HG03108 (cell line): ENCODE measurements around the gene DUOX1.

Experiments
- ATAC-seq: cut with Tn5 transposase; IDR thresholded peaks from one replicate; pipeline ENCODE4 v1.9.1; 2021; ENCODE audit warnings: moderate library complexity; ENCODE audit not compliant: unreplicated experiment

The DUOX1 gene

DNA sequence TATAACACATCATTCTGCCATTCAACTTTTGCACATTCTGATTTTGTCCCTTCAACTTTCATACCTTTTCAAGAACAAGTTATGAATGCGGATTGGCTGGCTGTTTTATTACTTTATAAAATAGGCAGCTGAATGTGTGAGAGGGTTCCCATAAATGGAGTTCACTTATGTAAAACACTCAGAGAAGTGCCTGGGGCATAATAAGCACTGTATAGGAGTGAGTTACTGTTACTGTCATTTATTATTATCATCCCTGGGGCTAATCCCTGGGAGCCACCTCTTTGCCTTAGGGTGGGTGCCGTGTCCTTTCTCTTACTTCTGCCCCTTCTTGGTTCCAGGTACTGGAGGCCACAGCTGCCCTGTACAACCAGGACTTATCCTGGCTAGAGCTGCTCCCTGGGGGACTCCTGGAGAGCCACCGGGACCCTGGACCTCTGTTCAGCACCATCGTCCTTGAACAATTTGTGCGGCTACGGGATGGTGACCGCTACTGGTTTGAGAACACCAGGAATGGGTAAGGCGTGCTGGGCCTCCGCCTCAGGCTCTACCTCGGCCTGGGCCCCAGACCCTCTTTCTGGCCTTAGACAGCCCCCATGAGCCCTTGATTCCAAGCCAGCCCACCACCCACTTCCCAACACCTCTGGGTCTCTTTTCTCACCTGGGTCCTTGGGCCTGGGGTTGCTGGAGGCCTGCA lies 10.9 kb downstream of the DUOX1 start:
- ATAC-seq: no peak

DNA sequence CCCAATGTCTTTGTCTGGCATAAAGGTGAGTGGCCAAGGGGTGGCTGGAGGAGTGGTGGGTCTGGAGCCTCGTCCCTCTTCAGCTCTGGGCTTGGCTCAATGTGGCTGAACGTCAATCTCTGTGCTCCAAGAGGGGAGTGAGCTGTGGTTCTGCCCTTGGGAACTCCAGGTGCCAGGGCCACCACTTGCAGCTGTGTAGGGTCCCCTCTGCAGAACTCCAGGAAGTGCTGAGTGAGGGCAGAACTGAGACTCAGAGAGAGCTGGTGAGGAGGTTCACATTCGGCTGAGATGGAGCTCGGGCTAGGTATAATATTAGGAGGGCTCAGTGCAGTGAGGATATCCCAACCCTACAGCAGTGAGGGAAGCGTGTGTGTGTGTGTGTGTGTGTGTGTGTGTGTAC lies 11.6 kb downstream of the DUOX1 start:
- no peak for ATAC-seq

DNA sequence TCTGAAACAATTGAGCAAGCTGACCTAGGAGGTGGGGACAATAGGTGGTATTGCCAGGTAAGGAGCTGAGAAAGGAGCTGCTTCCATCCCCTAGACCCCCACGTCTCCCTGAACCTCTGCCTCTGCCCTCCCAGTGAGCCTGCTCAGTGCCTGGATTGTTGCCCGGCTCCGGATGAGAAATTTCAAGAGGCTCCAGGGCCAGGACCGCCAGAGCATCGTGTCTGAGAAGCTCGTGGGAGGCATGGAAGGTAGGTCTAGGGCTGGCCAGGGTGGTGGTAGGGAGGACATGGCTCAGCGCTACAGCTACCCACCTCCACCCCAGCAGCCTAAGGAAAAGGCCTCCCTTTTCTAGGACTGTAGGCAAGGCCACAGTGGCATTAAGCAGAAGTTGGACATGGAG lies 13.3 kb downstream of the DUOX1 start:
- ATAC-seq: no peak

DNA sequence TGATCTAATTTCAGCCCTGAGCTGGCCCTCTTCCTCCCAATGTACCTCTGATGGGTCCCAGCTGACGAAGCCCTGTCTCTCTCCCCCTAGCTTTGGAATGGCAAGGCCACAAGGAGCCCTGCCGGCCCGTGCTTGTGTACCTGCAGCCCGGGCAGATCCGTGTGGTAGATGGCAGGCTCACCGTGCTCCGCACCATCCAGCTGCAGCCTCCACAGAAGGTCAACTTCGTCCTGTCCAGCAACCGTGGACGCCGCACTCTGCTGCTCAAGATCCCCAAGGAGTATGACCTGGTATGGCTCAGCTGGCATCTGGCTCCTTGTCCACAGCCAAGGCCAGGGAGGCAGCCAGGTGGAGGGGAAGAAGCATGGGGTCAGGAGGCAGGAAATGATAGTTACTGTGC lies 14.2 kb downstream of the DUOX1 start:
- ATAC-seq: no peak

- no peak for ATAC-seq
Observed at GRCh38 chr15:45144775-45145174, 15.0 kb downstream of the DUOX1 start.

DNA sequence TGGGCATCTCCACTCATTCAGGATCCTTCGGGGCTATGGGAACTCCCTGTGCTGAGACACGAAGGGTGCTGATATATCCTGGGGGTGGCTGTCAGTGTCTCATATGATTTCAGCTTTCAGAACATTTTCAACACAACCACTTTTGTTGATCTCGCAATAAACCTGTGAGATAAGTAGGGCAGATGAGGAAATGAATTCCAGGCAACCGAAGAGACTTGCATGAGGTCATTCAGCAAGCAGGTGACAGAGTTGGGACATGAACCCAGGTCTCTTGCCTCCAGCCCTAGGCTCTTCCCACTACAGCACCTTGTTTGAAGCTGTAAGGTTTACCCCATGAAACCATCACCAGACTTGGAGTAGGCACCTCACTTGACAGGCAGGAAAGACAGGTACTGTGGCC lies 16.6 kb downstream of the DUOX1 start:
- no peak for ATAC-seq

DNA sequence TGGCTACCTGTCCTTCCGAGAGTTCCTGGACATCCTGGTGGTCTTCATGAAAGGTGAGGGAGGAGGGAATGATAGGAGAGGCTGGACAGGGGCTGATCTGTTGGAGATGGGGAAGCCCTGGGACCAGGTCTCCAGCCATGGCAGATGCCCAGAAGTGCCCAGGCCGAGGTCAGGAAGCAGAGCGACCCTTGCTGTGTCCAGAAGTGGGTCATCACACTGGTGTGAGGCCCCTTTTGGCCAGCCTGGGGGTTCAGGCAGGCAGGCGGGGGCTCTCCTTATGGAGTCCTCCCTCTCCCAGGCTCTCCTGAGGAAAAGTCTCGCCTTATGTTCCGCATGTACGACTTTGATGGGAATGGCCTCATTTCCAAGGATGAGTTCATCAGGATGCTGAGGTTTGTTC lies 17.8 kb downstream of the DUOX1 start:
- no peak for ATAC-seq

DNA sequence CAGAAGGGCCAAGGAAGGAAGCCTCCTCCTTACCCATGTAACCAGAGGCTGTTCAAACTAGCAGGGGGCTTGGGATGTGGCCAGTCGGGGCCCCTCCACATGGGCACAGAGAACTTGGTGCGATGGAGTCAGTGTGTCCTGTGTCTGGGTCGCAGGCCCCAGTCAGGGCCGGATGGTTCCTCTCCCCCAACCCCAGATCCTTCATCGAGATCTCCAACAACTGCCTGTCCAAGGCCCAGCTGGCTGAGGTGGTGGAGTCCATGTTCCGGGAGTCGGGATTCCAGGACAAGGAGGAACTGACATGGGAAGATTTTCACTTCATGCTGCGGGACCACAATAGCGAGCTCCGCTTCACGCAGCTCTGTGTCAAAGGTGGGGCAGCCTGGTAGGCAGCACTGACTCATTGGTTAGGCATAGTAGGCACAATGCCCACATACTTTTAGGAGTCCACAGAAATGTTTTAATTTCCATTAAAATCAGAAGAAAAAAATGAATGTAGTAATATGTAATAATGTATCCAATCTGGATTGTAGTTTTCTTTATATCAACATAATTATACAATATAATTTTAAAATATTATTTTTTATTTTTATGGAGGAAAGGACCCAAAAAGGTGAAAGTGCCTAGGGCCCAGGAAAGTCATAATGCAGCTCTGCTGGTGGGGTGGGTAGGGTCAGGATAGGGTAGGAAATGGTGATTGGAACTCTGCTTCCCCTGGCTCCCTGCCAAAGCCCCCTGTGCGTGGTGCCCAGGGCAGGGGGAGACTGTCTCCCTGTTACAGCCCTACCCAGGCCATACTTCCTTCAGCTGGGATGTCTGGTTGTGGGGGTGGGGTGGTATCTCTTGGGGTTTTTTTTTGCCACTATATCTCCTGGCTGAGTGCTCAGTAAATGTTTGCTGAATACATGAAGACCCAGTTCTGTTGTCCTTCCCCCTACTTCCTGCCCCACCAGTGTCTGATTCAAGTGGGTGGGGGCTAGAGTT lies 18.6 kb downstream of the DUOX1 start:
- no peak for ATAC-seq

DNA sequence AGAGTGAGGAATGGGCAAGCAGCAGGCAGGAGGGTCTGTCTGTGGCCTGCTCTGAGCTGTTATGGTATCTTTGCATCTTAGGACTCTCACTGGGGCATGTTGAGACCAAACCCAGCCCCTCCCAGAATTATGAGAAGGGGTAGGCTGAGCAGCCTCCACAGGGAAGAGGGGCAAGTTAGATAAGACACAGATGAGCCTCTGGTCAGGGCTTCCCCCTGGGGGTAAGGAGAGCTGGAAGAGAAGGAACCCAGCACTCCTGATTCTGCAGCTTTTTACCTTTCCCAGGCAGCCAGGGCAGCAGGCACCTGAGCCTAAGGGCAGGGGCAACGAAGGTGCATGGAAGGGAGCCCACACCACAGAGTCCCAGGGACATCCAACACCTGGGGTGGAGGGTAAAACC lies 19.3 kb downstream of the DUOX1 start:
- ATAC-seq: no peak

DNA sequence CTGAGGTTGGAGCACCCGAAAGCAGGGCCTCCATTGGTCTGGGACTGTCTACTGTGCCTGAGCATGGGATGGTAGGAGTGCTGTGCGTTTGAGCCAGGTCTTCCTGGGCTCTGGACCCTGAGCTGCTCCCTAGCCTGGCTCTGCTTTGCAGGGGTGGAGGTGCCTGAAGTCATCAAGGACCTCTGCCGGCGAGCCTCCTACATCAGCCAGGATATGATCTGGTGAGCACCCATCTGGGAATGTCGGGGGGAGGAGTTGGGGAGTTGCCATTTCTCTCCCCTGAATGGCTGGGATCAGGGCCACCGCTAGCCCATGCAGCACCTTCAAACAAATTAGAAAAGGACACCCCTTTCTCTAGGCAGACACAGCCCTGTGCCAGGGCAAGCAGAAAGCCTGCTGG lies 20.7 kb downstream of the DUOX1 start:
- ATAC-seq: no peak

GRCh38 chr15:45150997-45151396 lies 21.2 kb downstream of the DUOX1 start:
- no peak for ATAC-seq

GRCh38 chr15:45151998-45152828 lies 22.4 kb downstream of the DUOX1 start:
- no peak for ATAC-seq

DNA sequence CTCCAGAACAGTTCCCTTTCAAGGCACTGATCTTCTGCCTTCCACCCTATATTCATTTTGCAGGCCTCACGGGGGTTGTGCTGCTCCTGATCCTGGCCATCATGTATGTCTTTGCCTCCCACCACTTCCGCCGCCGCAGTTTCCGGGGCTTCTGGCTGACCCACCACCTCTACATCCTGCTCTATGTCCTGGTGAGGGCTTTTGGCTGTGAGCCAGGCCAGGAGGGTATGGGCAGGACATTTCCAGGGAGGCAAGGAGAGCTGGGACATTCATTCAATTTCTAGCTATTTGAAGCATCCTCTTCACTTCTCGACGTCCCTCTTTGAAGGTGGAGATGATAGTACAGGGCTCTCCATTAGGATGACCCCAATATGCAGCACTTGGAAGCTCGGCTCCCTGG lies 25.9 kb downstream of the DUOX1 start:
- no peak for ATAC-seq

GRCh38 chr15:45156744-45157455 lies 27.1 kb downstream of the DUOX1 start:
- ATAC-seq: no peak

DNA sequence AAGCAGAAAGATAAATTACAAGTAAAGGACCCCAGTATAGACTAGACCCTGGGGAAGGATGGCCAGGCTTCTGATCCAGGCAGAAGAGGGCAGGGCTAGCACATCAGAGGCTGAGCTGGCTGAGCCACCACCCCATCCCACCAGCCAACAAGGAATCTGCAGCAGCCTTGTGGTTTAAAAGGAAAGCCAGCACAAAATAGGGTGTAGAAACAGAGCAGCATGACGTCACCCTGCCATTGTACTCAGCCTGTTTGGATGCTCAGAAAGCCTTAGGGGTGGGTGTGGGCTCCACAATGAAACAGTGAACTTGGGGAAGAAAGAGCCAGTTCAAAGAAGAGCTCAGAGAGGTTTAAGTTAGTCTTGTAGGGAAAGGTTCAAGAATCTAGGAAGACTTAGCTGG lies 28.2 kb downstream of the DUOX1 start:
- ATAC-seq: no peak

DNA sequence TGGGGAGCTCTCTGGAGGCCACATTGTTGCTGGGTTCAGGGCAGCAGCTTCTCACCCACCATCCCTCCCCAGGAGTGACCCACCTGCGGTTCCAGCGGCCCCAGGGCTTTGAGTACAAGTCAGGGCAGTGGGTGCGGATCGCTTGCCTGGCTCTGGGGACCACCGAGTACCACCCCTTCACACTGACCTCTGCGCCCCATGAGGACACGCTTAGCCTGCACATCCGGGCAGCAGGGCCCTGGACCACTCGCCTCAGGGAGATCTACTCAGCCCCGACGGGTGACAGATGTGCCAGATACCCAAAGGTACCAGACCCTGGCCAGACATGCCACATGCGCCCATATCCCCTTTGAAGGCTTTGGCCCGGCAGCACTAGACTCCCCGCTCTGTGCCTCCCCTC lies 31.9 kb downstream of the DUOX1 start:
- ATAC-seq: no peak

DNA sequence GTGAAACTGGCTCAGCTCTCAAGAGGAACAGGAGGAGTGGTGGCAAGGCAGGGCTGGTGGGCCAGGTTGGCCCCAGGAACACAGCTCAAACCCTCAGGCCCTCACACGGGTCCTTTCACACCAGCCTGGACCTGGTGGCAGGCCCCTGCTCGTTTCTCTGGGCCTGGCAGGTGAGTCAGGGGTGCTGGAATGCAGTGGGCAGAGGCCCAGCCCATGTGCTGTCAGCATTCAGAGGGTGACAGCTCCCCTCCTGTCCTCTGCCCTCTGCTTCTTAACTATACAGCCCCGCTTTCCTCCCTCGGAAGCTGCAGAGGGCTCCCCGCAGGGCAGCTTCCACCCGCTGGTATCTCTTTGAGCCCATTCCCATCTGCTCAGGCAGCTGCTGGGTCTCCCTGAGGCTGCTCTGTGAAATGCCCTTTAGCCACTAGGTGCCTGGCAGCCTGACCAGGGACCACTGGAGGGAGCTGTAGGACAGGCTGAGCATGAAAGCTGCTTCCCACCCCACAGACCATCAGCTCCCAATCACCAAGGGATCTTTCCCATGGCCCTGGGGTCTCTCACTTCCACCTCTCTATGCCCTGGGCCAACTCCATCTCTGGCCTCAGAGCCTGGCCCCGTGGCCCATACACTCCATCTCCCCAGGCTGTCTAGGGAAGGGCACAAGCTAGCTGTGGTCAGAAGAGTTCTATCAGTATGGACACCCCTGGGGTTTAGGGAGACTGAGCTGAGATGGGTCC lies 33.1 kb downstream of the DUOX1 start:
- ATAC-seq: peak; percentile 32

- ATAC-seq: no peak
Observed at GRCh38 chr15:45163508-45163856, 33.7 kb downstream of the DUOX1 start.

DNA sequence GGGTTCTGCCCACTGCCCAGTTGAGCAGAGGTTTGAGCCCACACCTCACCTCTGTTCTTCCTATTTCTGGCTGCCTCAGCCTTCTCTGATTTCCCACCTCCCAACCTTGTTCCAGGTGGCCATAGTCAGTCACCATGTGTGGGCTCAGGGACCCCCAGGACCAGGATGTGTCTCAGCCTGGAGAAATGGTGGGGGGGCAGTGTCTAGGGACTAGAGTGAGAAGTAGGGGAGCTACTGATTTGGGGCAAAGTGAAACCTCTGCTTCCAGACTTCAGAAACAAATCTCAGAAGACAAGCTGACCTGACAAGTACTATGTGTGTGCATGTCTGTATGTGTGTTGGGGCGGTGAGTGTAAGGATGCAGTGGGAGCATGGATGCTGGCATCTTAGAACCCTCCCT lies 35.1 kb downstream of the DUOX1 start:
- no peak for ATAC-seq

- no peak for ATAC-seq
Observed at GRCh38 chr15:45165536-45165935, 35.7 kb downstream of the DUOX1 start.
